K562 (cell line): ENCODE results near the gene SIGLEC9. TPM values are rescaled to one million over a fixed set of nuclear protein-coding genes. Genes with fewer than 3 reads are reported as not detected.
A peak's percentile ranks its signal among the peaks of the same experiment; 100 is the strongest.

Experiments
- CC2D1A ChIP-seq: fragments of 450-650 bp; IDR thresholded peaks from 2 replicates; pipeline ENCODE4 v1.6.1; 2017; ENCODE audit warnings: mild to moderate bottlenecking
- CREM ChIP-seq: IDR thresholded peaks from 2 replicates; pipeline ENCODE4 v1.6.1; 2014; ENCODE audit warnings: antibody characterized with exemption, low read depth
- CTCF ChIP-seq, 3 experiments: IDR thresholded peaks in 2 of 3; conservative IDR thresholded peaks in 1 of 3; 2 replicates each; pipeline ENCODE4 v1.5.1; 2011 to 2012; ENCODE audit warnings: low read length in 3 of 3, mild to moderate bottlenecking in 3 of 3, control low read depth in 2 of 3, improper control_type of control experiment in 1 of 3, inconsistent platforms in 1 of 3, low read depth in 1 of 3, mixed read lengths in 1 of 3, moderate library complexity in 1 of 3; ENCODE audit not compliant: insufficient read depth in 2 of 3
- ELK1 ChIP-seq: sonication (generic); formaldehyde crosslinking; IDR thresholded peaks from 2 replicates; pipeline ENCODE4 v1.8.1; 2022; ENCODE audit warnings: missing genetic modification reagents
- GATA2 ChIP-seq: sonication (generic); formaldehyde crosslinking; IDR thresholded peaks from 2 replicates; pipeline ENCODE4 v1.4.0; 2020; ENCODE audit warnings: mild to moderate bottlenecking, missing genetic modification reagents
- HCFC1 ChIP-seq: IDR thresholded peaks from 2 replicates; pipeline ENCODE4 v1.6.1; 2012; ENCODE audit warnings: low read depth, low read length, improper control_type of control experiment
- NONO ChIP-seq, 2 experiments: fragments of 200-400 bp in 1 of 2; fragments of 450-650 bp in 1 of 2; formaldehyde crosslinking in 1 of 2; IDR thresholded peaks; 2 replicates each; pipeline ENCODE4 v1.6.1; 2017; ENCODE audit warnings: low read depth in 2 of 2, mild to moderate bottlenecking in 2 of 2, moderate library complexity in 2 of 2, low read length in 1 of 2
- PBX2 ChIP-seq, 2 experiments: IDR thresholded peaks in 1 of 2; conservative IDR thresholded peaks in 1 of 2; 2 replicates each; pipeline ENCODE4 v1.6.1; 2016; ENCODE audit warnings: low read depth in 2 of 2, mild to moderate bottlenecking in 1 of 2, missing compliant biosample characterization in 1 of 2, missing genetic modification characterization in 1 of 2, moderate library complexity in 1 of 2
- PPARD ChIP-seq: fragments of 250-450 bp; sonication (Bioruptor Pico); IDR thresholded peaks from 2 replicates; pipeline ENCODE4 v1.8.0; 2022; ENCODE audit warnings: inconsistent platforms, mild to moderate bottlenecking, moderate library complexity
- RB1 ChIP-seq: fragments of 450-650 bp; IDR thresholded peaks from 2 replicates; pipeline ENCODE4 v1.6.1; 2017; ENCODE audit warnings: low read depth, mild to moderate bottlenecking
- ZNF184 ChIP-seq: sonication (generic); formaldehyde crosslinking; IDR thresholded peaks from 2 replicates; pipeline ENCODE4 v1.5.0; 2020; ENCODE audit warnings: missing genetic modification reagents
- ZNF431 ChIP-seq: sonication (generic); formaldehyde crosslinking; IDR thresholded peaks from 2 replicates; pipeline ENCODE4 v1.8.0; 2022; ENCODE audit warnings: mild to moderate bottlenecking, missing genetic modification reagents
- ZNF592 ChIP-seq: fragments of 450-650 bp; IDR thresholded peaks from 2 replicates; pipeline ENCODE4 v1.6.1; 2017; ENCODE audit warnings: antibody characterized with exemption, mild to moderate bottlenecking
- polyA plus RNA-seq, 8 experiments: library from polyadenylated mRNA; depleted of rRNA in 4 of 8; stranded (reverse) in 5 of 8; unstranded in 3 of 8; fragments of >200 nt; fragmentation: Nextera tagmentation in 2 of 8; fragmentation: Illumina TruSeq in 1 of 8; extraction: Ambion mirVana in 2 of 8; extraction: Trizol in 1 of 8; gene quantifications; 2 replicates each; pipeline versions ENCODE4 v1.2.1 to v1.2.3, GENCODE V29; 2011 to 2014; ENCODE audit warnings: inconsistent platforms in 1 of 8, missing spikeins in 1 of 8
- total RNA-seq, 7 experiments: library from RNA; depleted of rRNA in 6 of 7; stranded (reverse); fragments of >200 nt in 6 of 7; fragmentation: Illumina TruSeq in 2 of 7; extraction: Trizol in 2 of 7; gene quantifications; 2 replicates each; pipeline versions ENCODE4 v1.2.1 to v1.2.3, GENCODE V29; 2011 to 2021; ENCODE audit warnings: low replicate concordance in 1 of 7
- TF ChIP-seq, protein P1 (sequence below): fragments of 450-650 bp; conservative IDR thresholded peaks from 2 replicates; pipeline ENCODE4 v1.6.1; 2016; ENCODE audit warnings: missing genetic modification characterization, low read depth, mild to moderate bottlenecking, control low read depth, missing compliant biosample characterization

The SIGLEC9 gene
- total and polyA plus RNA-seq, 9 of the 15 experiments (the other 6 are each of a cell fraction or from before 2014, with no cell fraction given): 0.09 to 0.34 (median 0.22) TPM; not detected in 4

DNA sequence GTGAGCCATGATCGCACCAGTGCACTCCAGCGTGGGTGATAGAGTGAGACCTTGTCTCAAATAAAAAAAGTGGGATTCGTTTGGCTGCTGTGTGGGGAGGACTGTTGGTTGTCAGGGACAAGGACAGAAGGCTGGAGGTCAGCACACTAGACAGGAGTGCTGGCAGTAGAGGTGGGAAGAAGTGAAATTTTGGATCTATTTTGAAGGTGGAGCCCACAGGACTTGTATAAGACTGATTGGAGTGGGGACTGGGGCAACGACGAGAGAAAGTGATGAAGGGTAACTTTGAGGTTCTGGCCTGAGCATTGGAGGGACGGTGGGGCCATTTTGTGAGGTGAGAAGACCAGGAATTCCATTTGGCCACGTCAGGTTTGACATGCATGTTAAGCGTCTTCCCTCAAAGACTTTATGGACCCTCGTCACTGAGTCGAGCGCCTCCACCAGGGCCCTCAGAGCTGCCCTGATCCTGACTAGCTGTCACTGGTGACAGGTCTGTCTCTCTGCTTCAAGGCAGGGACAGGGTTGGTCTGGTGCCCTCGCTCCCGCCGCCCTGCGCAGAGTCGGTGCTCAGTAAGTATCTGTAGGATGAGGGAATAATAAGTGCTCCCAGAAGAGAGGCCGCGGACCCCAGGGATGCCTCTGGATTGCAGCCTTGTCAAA is 17.2 kb upstream of the SIGLEC9 start (continued):
- TF ChIP-seq PBX2 (CRISPR knock-in tag; IDR thresholded peaks at IDR 0.05; ENCODE audit: low read depth) (peak; percentile 32), PBX2 (tag; conservative IDR thresholded peaks at IDR 0.05; ENCODE audit: low read depth) (peak; percentile 72), ZNF431 (0 out of 2 replicates have a peak, but pooled peaks have one; percentile 19), GATA2 (CRISPR knock-in tag) (0 out of 2 replicates have a peak, but pooled peaks have one; percentile 26), ELK1 (CRISPR knock-in tag) (no peak), CTCF (IDR thresholded peaks at IDR 0.05 in 2 of 3, conservative IDR thresholded peaks at IDR 0.05 in 1 of 3; ENCODE audit: insufficient read depth in 2 of 3, low read depth in 1 of 3, low read length in 3 of 3) (peak in 2 of 3 experiments; percentile 23 to 38; a peak in 2 of 6 replicates), NONO (IDR thresholded peaks at IDR 0.05; ENCODE audit: low read depth in 2 of 2, low read length in 1 of 2) (0 out of 4 replicates have a peak, but pooled peaks of 1 of the 2 experiments have one; percentile 13), CC2D1A (peak; percentile 98), CREM (peak; percentile 81), RB1 (peak; percentile 11; the same call in 1 of the 2 replicates), PPARD (no peak), ZNF184 (CRISPR knock-in tag) (no peak), HCFC1 (peak; percentile 55), ZNF592 (peak; percentile 15; the same call in 1 of the 2 replicates)
- TF ChIP-seq, protein P1, sequence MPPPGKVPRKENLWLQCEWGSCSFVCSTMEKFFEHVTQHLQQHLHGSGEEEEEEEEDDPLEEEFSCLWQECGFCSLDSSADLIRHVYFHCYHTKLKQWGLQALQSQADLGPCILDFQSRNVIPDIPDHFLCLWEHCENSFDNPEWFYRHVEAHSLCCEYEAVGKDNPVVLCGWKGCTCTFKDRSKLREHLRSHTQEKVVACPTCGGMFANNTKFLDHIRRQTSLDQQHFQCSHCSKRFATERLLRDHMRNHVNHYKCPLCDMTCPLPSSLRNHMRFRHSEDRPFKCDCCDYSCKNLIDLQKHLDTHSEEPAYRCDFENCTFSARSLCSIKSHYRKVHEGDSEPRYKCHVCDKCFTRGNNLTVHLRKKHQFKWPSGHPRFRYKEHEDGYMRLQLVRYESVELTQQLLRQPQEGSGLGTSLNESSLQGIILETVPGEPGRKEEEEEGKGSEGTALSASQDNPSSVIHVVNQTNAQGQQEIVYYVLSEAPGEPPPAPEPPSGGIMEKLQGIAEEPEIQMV: peak; percentile 98
